Midbrain (tissue), 1 donor: Measurements from ENCODE around the gene IL26.

Experiments
- DNase-seq: peaks from one replicate; lab custom pipeline; 2025; lab: John Stamatoyannopoulos, UW

The IL26 gene

GRCh38 chr12:68156636-68157035 lies 69.0 kb downstream of the IL26 start:
- DNase-seq, result no peak

- DNase-seq, result no peak
These were observed 70.8 kb downstream of the IL26 start for GRCh38 chr12:68154779-68155178.
